ENCODE data around the gene SURF6.
"Not testable (repeated sequence)": the region's sequence is repeated elsewhere in the genome, so short reads cannot be mapped to it uniquely, and the experiment has no call there.

SURF6 gene

DNA sequence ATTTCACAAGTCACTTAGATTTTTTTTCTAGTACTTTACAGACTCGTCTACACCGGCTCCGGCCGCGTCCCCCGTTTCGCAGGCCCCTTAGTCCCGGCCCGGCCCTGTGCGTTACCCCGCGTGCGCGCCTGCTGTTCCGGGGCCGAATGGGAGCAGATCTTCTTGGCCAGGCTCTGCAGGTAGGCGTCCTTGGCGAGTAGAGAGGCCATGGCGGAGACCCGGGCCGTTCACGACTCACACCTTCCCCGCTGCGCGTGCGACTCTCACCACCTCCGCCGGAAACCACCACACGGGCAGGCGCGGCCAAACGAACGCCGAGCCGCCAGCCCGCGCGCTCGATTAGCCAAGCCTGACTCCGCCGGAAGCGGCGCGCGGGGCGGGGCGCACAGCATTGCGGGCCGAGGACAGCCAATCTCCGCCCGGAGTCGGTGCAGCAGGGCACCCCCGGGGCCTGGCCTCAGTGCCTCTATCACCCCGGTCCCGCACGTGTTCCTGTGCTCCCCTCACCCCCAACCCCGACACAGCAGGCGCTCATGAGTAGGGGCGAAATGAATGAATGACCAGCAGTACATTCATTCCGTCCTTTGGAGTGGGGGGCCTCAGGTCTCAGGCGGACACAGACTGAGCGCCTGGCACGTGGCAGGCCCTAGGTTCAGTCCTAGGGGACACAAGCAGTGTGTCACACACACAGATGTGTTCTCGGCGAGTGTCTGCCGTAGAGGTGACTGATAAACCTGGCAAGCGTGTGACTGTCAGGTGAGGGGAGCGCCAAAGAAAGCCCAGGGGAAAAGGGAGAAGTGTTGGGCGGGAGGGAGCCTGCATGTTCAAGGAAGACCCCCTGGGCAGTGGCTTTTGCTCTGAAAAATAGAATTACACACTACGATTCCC, at the start of gene SURF6:
SURF6 (minus strand) TSS at position 265 of the 888 bp plus-strand sequence; CDS start at position 209, 56 bp downstream.
- peak; percentile 68 for DNase-seq

DNA sequence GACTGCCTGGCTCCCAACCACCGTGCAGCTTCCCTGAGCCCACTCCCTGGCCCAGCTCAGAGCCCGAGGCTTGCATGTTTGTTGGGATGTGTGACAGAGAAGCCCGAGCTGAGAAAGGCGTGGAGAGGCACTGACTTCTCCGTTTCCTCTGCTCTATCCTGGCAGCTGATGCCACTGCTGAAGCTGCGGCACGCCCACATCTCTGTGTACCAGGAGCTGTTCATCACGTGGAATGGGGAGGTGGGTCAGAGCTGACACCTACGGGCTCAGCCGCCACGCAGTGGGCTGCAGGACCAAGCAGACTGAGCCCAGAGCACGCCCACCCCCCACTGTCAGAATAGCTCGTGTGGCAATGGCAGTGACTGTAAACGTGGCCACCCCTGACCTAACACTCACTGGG, 49.5 kb upstream of the SURF6 start:
- DNase-seq = no peak

DNA sequence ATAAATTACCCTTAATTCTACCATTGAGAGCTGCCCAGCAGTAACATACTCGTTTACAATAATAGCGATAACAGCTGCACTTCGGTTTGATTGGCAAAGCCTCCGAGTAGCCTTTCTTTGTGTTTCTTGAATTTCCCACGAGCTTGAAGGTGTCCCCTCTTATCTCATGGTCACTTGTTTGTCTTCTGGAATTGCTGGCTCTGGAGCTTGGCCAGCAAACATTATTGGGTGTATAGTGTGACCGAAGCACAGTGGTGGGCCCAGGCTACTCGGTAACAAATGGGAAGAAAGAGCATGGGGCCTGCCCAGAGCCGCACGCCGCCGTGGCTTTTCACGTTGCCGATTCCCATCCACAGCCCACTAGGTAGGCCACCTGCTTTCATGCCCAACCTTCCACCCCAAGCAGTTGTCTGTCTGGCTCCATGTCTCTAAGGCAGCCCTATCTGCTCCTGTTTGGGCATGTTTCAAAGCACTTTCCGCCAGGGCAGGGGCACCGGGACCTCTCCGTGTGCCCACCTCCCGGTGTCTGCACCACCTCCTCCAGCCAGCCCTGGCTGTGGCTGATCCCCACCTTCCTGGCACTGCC, 48.8 kb upstream of the SURF6 start:
- DNase-seq = no peak

DNA sequence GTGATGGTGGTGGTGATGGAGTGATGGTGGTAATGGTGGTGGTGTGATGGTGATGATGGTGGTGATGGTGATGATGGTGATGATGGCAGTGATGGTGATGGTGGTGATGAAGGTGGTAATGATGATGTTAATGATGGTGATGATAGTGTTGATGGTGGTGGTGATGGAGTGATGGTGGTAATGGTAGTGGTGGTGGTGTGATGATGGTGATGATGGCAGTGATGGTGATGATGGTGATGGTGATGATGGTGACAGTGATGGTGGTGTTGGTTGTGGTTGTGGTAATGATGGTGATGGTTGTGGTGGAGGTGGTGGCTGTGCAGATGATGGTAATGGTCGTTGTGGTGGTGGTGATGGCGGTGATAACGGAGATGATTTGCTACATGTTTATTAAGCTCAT, 47.5 kb upstream of the SURF6 start:
- no peak for DNase-seq

DNA sequence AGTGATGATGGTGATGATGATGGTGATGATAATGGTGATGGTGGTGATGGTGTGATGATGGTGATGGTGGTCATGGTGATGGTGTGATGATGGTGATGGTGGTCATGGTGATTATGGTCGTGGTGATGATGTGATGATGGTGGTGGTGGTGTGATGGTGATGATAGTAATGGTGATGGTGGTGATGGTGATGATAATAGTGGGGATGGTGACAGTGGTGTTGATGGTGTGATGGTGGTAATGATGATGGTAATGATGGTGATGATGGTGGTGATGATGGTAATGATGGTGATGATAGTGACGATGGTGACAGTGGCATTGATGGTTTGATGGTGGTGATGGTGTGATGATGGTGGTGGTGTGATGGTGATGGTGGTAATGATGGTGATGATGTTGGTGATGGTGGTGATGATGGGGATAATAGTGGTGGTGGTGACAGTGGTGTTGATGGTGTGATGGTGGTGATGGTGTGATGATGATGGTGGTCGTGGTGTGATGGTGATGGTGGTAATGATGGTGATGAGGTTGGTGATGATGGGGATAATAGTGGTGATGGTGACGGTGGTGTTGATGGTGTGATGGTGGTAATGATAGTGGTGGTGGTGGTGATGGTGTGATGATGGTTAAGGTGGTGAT, 46.6 kb upstream of the SURF6 start:
- DNase-seq = no peak

DNA sequence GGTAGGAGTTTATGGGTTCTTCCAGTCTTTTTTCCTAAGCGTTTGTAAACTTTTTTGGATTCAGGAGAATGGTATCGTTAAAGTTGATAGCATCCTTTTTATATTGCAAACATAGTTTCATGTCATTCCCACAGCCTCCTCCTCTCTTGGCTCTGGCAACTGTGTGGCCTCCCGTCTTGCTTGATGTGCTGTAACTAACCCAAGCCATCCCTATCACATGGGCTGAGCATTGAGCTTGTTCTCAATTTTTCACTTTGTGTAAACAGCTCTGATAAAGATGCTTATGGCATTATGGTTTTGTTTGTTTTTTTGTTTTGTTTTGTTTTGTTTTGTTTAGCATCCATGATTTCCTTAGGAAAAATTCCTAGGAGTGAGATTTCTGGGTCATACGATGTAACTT, 44.7 kb upstream of the SURF6 start:
- no peak for DNase-seq

DNA sequence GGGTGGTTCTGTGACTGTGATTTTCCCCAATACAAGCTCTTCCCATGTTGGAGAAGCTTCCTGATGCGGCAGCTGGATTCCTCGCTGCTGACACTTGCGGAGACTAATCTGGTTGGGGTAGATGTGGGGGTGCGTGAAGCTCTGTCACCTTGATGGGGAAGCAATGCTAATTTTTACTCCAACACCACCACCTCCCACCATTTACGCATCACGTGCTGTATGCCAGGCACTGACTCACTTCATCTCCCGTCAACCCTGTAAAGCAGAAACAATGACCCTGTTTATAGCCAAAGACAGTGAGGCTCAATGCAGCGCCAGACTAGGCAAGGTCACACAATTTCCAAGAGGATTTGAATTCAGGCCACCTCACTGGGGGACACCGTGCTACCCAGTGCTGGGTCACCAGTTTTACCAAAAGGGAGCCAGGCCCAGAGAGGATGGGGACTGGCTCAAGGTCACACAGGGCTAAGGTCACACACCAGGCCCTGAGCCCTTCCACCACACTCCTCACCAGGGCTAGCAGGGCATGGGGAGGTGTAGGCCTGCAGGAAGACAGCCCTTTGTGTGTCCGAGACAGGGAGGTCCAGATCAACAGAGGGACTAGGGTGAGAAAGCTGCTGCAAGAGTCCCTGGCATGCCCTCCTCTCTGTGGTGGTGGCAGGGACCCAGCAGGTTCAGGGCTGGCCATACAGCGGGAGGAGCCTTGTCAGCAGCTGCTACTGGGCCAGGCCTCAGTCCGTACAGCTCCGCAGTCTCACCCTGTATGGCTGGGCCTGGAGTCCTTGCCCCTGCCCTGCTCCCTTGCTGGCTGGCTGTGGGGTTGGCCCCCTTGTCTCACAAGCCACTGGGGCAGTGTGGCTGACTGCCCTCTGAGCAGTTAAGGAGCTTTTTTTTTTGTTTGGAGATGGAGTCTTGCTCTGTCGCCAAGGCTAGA, 43.4 kb upstream of the SURF6 start:
- DNase-seq = no peak

DNA sequence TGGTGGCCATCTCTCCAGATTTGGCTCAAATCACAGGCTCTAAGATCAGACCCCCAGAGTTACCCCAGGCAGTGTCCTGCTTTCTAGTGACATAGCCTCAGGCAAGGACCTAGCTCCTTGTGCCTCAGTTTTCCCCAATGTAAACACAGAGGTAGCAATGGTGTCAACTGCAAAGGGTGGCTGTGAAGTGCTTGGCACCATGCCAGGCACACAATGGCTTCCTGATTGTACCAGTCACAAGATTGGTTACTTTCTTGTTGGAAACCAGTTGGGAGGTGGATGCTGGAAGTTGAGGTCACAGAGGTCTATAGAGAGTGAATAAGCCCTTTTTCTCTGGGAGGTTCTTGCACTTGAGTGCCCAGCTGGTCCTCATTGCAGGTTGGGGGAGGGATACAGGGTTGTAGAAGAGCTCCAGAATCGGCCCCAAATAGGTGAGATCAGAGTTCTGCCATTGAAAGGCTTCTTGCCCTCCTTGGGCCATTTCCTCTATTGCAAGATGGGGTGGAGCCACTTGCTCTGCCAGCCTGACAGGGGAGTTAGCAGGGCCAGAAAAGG, 42.5 kb upstream of the SURF6 start:
- no peak for DNase-seq

DNA sequence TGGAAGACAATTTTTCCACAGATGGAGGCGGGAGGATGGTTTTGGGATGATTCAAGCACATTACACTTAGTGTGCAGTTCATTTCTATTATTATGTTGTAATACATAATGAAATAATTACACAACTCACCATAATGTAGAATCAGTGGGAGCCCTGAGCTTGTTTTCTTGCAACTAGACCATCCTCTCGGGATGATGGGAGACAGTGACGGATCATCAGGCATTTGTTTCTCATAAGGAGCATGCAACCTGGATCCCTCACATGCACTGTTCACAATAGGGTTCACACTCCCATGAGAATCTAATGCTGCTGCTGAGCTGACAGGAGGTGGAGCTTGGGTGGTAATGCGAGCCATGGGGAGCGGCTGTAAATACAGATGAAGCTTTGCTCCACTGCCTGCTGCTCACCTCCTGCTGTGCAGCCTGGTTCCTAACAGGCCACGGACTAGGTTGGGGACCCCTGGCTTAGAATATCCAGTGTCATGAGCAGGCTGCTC, 41.8 kb upstream of the SURF6 start:
- DNase-seq = no peak

DNA sequence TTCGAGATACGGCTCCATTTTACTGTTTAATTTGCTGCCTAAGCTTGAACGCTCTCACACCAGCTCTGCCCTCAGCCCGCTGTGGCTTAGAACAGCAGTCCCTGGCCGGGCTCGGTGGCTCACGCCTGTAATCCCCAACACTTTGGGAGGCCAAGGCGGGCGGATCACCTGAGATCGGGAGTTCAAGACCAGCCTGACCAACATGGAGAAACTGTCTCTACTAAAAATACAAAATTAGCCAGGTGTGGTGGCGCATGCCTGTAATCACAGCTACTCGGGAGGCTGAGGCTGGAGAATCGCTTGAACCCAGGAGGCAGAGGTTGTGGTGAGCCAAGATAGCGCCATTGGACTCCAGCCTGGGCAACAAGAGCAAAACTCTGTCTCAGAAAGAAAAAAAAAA, 41.3 kb upstream of the SURF6 start:
- not testable (repeated sequence) for DNase-seq

DNA sequence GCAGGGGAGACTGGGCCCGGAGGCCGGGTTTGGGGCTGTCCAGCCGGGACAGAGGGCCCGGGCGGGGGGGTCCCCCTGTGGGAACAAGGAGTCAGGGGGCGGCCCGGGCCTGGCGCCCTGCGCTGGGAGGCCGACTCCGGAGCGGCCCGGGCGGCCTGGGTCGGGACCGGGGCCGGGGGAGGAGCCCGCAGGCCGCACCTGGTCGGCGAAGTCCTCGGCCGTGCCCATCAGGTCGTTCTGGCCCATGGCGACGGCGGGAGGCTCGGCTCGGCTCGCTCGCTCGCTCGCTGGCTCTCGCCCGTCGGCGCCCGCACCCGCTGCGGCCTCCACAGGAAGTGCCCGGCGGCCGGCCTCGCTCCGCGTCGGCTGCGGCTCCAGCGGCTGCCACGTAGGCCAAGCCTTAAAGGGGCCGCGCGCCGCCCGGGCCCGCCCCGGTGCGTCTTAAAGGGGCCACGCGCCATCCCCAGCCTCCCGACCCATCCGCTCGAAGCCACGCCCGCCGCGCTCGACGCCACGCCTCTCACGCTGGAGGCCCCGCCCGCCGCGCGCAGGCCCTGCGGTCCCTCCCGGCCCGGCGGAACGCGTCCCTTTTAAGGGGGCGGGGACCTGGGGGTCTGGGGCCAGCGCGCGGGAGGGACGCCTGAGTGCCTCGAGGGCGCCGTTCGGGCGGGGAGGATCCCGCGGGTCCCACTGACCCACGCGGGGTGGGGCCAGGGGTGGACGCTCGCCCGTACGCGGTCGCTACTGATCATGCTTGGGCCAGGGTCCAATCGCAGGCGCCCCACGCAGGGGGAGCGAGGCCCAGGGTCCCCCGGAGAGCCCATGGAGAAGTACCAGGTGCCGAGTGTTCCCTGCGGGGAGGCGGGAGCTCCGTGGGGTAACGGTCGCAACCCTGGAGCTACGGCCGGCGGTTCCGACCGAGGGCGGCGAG, 40.0 kb upstream of the SURF6 start, which contains the start of the genes STKLD1 and SURF4:
STKLD1 (plus strand) TSS at position 643 of the 931 bp plus-strand sequence; CDS start at position 751, 108 bp downstream.
SURF4 (minus strand) TSS at position 337 of the 931 bp plus-strand sequence; CDS start at position 246, 91 bp downstream.
- DNase-seq = peak; percentile 78

DNA sequence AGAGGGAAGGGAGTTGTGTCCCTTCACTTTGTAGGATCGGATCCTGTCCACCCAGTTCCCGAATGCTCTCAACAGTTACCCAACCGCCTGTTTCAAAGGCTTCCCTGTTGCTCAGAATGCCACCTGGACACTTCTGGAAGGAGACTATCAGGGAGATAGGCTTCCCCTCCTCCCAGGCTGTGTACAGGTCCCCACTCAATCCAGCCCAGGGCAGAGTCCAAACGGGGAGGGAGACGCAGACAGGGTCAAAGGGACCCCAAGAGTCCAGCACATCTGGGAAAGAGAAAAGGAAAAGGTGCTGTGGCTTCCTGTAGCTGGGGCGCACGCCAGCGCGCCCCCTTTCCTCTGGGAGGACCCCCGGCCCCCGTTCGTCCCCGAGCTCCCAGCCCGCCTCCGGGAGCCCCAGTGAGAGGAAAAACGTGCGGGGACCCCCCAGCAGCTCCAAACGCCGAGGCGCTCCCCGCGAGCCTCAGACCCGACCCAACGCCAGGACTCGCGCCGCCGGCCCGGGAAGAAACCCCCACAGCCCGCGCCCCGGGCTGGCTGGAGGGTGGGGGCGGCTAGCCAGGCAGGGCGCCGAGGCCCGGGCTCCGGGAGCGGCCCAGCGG, 39.2 kb upstream of the SURF6 start:
- DNase-seq = no peak

DNA sequence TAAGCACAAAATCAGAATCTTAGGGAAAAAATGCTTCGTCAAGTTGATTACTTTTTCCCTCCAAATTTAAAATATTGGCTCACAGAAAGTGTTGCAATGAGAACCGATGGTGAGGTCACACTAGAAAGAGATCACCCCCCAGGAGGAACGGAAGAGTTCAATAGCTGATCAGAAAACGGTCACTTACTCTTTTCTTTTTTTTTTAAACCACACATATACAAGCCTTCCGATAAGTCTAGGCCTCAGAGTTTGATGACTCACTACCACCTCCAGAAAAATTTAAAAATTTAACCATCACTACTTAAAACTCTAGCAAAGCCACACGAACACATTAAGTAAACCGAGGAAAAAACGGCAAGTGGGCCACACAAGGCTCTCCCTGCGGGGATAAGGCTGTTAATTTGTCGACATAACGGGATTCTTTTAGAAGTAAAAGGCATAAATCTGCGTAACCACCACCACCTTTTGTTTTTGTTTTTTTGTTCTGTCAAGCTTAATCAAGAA, 38.7 kb upstream of the SURF6 start:
- DNase-seq = no peak

DNA sequence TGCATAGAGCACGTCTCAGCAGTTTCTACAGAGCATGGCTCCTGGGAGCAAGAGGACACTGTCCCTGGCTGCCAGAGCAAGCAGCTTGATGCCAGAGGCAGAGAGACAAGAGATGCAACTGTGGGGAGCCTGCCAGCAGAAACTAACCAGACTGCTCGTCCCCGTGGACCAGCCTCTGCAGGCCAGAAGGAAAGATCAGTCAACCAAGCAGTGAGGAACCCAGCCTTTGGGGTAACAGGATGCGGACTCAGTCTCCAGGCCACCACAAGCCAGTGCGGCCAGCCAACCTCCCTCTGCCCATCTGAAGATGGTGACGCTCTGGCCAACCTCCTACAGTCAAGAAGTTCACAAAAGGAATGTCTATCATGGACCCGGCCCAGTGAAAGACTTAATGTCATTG, 36.2 kb upstream of the SURF6 start:
- no peak for DNase-seq

DNA sequence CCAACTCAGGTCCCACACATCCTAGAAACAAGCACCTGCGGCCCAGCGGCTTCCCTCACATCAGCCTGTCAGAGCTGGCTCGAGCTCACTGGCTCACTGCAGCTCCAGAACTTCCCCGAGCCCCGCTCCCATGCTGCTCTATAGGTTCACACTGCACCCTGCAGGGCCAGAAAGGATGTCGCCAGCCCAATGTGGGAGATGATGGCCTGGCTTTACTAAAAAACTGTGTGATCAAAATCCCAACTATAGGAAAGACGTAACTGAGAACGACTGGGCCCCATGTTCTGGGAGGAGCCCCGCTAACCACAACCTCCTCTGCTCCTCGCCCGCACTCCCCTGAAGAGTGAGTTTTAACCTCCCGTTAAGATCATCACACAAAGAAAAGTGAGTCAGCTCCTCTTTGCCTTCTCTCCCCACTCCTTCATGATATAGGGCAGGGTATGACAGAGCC, 35.3 kb upstream of the SURF6 start:
- DNase-seq = no peak

DNA sequence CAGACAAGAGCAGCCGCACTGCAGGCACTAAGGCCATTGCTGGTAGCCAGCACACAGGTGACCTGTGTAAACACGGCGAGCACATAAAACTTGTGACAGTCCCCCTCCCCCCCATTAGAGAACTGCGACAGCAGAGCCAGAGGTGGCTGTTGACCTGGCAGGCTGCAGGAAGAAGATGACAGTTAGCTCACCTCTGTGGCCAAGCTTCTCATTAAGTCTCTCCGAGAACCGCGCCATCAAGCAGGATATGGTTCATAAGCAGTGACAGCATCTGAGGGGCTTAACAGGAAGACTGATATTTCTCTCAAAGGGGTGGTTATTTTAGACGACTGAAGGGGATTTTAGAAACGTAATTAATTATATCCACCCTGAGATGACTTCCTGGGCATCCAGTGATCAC, 34.7 kb upstream of the SURF6 start:
- no peak for DNase-seq

DNA sequence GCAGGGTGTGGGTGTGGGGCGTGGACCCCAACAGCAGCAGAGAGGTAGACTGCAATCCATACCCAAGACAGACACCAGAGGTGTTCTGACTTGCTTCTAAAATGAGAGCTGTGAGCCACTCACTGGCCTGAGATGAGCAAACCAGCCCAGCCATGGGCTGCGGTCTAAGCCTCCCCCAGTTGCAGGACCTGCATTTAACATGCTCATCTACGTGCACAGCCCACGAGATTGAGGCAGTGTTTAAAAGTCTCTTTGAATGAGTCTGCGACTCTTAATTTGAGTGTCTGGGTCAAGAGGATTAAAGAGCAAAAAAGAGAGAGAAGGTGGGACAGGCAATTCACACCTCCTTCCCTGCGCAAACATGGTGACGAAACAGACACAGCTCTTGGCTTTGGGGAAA, 33.9 kb upstream of the SURF6 start:
- DNase-seq = no peak

DNA sequence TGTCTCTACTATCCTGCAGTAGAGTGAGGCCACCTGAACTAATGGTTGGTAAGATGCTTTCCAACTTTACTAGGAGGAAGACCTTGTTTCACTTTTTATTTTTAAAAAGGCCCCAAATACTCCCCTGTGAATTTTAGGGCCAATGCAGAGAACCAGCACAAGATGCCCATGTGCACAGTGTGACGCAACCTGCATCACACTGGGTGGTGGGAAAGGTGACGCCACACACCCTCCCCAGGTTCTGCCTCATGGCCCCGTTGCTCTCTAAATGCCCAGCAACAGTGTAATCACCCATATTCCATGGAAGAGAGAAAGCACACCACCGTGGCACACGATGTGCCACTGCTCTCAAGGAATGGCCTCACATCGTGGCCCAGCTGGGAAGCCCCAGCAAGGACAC, 33.4 kb upstream of the SURF6 start:
- no peak for DNase-seq

DNA sequence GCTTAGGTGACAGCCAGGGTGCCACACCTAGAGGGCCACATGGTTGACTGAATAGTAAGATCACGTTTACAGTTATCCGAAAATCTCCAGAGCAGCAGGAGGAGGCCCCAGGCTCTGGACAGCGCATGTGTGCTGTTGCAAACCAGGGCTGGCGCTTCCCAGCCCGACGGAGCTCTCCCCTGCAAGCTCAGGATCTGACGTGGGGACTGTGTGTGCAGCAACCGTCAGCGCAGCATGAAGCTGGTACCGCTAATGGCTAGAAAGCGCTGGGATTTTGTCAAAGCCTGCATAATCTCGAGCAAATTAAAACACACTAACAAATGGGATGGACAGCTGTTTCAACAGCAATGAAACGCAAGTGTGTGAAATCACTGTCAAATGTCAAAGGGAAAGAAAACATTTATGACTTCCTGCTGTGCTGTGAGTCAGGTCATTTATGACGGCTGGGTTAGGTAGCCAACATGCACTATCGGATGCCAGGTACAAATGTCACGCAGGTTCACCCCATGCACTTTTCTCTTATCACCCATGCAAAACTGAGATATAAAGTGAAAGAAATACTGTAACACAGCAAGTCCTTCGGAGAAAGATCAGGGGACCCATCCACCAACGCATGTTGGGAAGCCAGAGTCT, 32.4 kb upstream of the SURF6 start:
- no peak for DNase-seq

DNA sequence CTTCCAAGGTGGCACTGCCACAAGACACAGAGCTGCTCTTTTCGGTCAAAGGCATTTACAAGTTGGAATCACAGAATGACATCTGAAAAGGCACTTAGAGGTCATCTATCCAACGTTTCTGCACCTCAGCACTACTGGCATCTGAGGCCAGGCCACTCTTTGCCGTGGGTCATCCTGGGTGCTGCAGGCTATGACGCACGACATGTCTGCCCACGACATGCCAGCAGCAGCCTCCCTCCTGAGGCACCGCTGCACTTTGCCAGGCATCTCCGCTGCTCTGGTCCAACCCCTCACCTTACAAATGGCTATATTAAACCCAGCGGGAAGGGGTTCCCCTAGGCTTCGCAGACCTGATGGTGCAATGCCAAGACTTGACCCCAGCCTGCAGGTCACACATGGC, 31.8 kb upstream of the SURF6 start:
- DNase-seq = no peak

Data from DMS 273 treated with DMSO at 0.1 percent for 48 hours (cell line).